PC-9 (cell line): ENCODE measurements around the gene SEMG1. TPM values are rescaled to one million over a fixed set of nuclear protein-coding genes. Genes with fewer than 3 reads are reported as not detected.

Source experiments
- BruUV-seq: library from RNA; stranded (reverse); fragments of 400-500 nt; replicated peaks from 2 replicates; lab custom pipeline; 2021; lab: Mats Ljungman, UMichigan
- CTCF ChIA-PET: fragments of 300-600 bp; sonication (Branson Sonifier 250); formaldehyde crosslinking; loops from one replicate; lab custom pipeline; 2022; ENCODE audit warnings: antibody characterized with exemption; lab: Charles Lee
- POLR2A ChIA-PET: fragments of 300-600 bp; sonication (Branson Sonifier 250); formaldehyde crosslinking; loops from one replicate; lab custom pipeline; 2022; ENCODE audit warnings: antibody characterized with exemption; ENCODE audit not compliant: unreplicated experiment; lab: Charles Lee
- DNase-seq, 2 experiments: peaks; one replicate each; pipeline versions ENCODE4 v3.0.0 to v3.0.0-alpha.2; 2015 to 2022; ENCODE audit warnings: mixed read lengths in 1 of 2
- H2AFZ ChIP-seq: fragments of 200-600 bp; sonication (generic); 2 replicates; pipeline ENCODE4 v1.8.1; 2017; ENCODE audit warnings: antibody characterized with exemption
- H3F3A ChIP-seq: fragments of 200-600 bp; sonication (generic); 2 replicates; pipeline ENCODE4 v1.8.1; 2017; ENCODE audit warnings: antibody characterized with exemption, mild to moderate bottlenecking, low read depth; ENCODE audit not compliant: insufficient read depth
- H3K27ac ChIP-seq: fragments of 200-600 bp; sonication (generic); 2 replicates; pipeline ENCODE4 v1.6.1; 2016; ENCODE audit warnings: mixed run types
- H3K27me3 ChIP-seq: fragments of 200-600 bp; sonication (generic); 2 replicates; pipeline ENCODE4 v1.6.1; 2016; ENCODE audit warnings: low read depth, mixed run types; ENCODE audit not compliant: insufficient read depth
- H3K36me3 ChIP-seq: fragments of 200-600 bp; sonication (generic); 2 replicates; pipeline ENCODE4 v1.6.1; 2016; ENCODE audit warnings: low read depth, mixed run types
- H3K4me1 ChIP-seq: fragments of 200-600 bp; sonication (generic); replicated peaks from 2 replicates; pipeline ENCODE4 v1.6.1; 2016; ENCODE audit warnings: mixed run types; ENCODE audit not compliant: insufficient read depth
- H3K4me2 ChIP-seq: fragments of 200-600 bp; sonication (generic); 2 replicates; pipeline ENCODE4 v1.6.1; 2017; ENCODE audit warnings: mixed run types
- H3K4me3 ChIP-seq: fragments of 200-600 bp; sonication (generic); 2 replicates; pipeline ENCODE4 v1.6.1; 2016; ENCODE audit warnings: mixed run types
- H3K79me2 ChIP-seq: fragments of 200-600 bp; sonication (generic); 2 replicates; pipeline ENCODE4 v1.6.1; 2017; ENCODE audit warnings: low read depth, mixed run types
- H3K9me2 ChIP-seq: fragments of 200-600 bp; sonication (generic); 2 replicates; pipeline ENCODE4 v1.8.1; 2017; ENCODE audit warnings: mild to moderate bottlenecking; ENCODE audit not compliant: insufficient read depth
- H3K9me3 ChIP-seq: fragments of 200-600 bp; sonication (generic); 2 replicates; pipeline ENCODE4 v1.8.1; 2016; ENCODE audit warnings: low read depth; ENCODE audit not compliant: insufficient read depth
- H4K20me1 ChIP-seq: fragments of 200-600 bp; sonication (generic); 2 replicates; pipeline ENCODE4 v1.8.1; 2017; ENCODE audit not compliant: insufficient read depth
- CTCF ChIP-seq: fragments of 200-600 bp; sonication (generic); conservative IDR thresholded peaks from 2 replicates; pipeline ENCODE4 v1.6.1; 2017; ENCODE audit warnings: mixed run types, antibody characterized with exemption, mild to moderate bottlenecking, moderate library complexity
- EZH2 ChIP-seq: fragments of 200-600 bp; sonication (generic); IDR thresholded peaks from 2 replicates; pipeline ENCODE4 v1.8.0; 2017; ENCODE audit warnings: antibody characterized with exemption, low read depth
- intact Hi-C: fragments of 100-400 bp; cut with micrococcal nuclease; formaldehyde crosslinking; loops from one replicate; pipeline ENCODE4 v1.10.0; 2022; ENCODE audit not compliant: unreplicated experiment
- total RNA-seq: library from RNA; stranded (reverse); gene quantifications from 2 replicates; pipeline ENCODE4 v1.2.3, GENCODE V29; 2021

SEMG1 gene
- total RNA-seq, 1 experiment from 2014 or later: not detected

- BruUV-seq: no TSS peak
- ChIA-PET CTCF (no interaction called here), POLR2A (no interaction called here)
- Histone ChIP-seq H3K27me3 (no peaks in the 10 kb centered on the region), H3K4me1 (0 out of 2 replicates have a peak, but pooled peaks cover under 1% of the 10 kb centered on the region), H3K27ac (no peak overlapping the region), H4K20me1 (no peaks in the 10 kb centered on the region), H3K9me2 (no peaks in the 10 kb centered on the region), H3F3A (no peaks in the 10 kb centered on the region), H3K9me3 (no peaks in the 10 kb centered on the region), H2AFZ (no peak overlapping the region), H3K36me3 (no peaks in the 10 kb centered on the region), H3K4me3 (no peak overlapping the region), H3K4me2 (no peak overlapping the region), H3K79me2 (no peaks in the 10 kb centered on the region)
- DNase-seq: peak in 1 of 2 experiments; percentile 8
- intact Hi-C loops: no loop called here
- TF ChIP-seq CTCF (no peak), EZH2 (no peak)
These were observed 13.5 kb upstream of the SEMG1 start for GRCh38 chr20:45193331-45193730.

- no peaks in the 10 kb centered on the region for H3K9me3 ChIP-seq
- no peak overlapping the region for H3K4me2 ChIP-seq
- H3K9me2 ChIP-seq: no peaks in the 10 kb centered on the region
- H2AFZ ChIP-seq: no peak overlapping the region
- H3K4me3 ChIP-seq: no peak overlapping the region
- H3K36me3 ChIP-seq: no peaks in the 10 kb centered on the region
- H3K27me3 ChIP-seq: no peaks in the 10 kb centered on the region
- CTCF ChIA-PET: no interaction called here
- no peaks in the 10 kb centered on the region for H3K79me2 ChIP-seq
- peaks cover 15% of the 10 kb centered on the region for H3K4me1 ChIP-seq
- POLR2A ChIA-PET: no interaction called here
- no peak overlapping the region for H3K27ac ChIP-seq
- H3F3A ChIP-seq: no peaks in the 10 kb centered on the region; the same call in 1 of the 2 replicates
- no peak for DNase-seq
- BruUV-seq: no TSS peak
- intact Hi-C loops: no loop called here
- TF ChIP-seq CTCF: no peak
- no peak for TF ChIP-seq EZH2
- H4K20me1 ChIP-seq: no peaks in the 10 kb centered on the region
These were observed 3.1 kb downstream of the SEMG1 start for GRCh38 chr20:45209924-45210323.

- ChIA-PET POLR2A (no interaction called here), CTCF (no interaction called here)
- Histone ChIP-seq H3K9me3 (no peaks in the 10 kb centered on the region), H3K4me2 (no peak overlapping the region), H3K4me3 (no peak overlapping the region), H3K4me1 (peaks cover 3% of the 10 kb centered on the region), H3K79me2 (no peaks in the 10 kb centered on the region), H4K20me1 (no peaks in the 10 kb centered on the region), H3K27me3 (no peaks in the 10 kb centered on the region), H3F3A (no peaks in the 10 kb centered on the region; the same call in 1 of the 2 replicates), H2AFZ (no peak overlapping the region), H3K27ac (no peak overlapping the region), H3K36me3 (no peaks in the 10 kb centered on the region), H3K9me2 (no peaks in the 10 kb centered on the region)
- intact Hi-C loops: no loop called here
- no peak for TF ChIP-seq CTCF
- TF ChIP-seq EZH2: no peak
- no peak for DNase-seq
- BruUV-seq: no TSS peak
These were observed 5.0 kb downstream of the SEMG1 start for GRCh38 chr20:45211569-45212474.
